ENCODE results near the gene CA5A. TPM values are rescaled to one million over a fixed set of nuclear protein-coding genes. Genes with fewer than 3 reads are reported as not detected.

CA5A gene
- total and polyA plus RNA-seq, 2 of the 13 experiments (the other 11 are each of a cell fraction or from before 2014, with no cell fraction given): 66.8 to 106 TPM

GRCh38 chr16:87869061-87869878 is 67.1 kb downstream of the CA5A start, which contains the start of gene SLC7A5 (continued):
- TF ChIP-seq MIER3 (CRISPR knock-in tag; IDR thresholded peaks at IDR 0.05; ENCODE audit: borderline replicate concordance) (peak; percentile 28; the same call in 1 of the 2 replicates), ZNF570 (CRISPR knock-in tag; IDR thresholded peaks at IDR 0.05; ENCODE audit: borderline replicate concordance) (peak; percentile 72; the same call in 1 of the 2 replicates), ZNF563 (CRISPR knock-in tag; IDR thresholded peaks at IDR 0.05) (peak; percentile 96), REXO4 (CRISPR knock-in tag; IDR thresholded peaks at IDR 0.05; ENCODE audit: borderline replicate concordance) (peak; percentile 93), EEA1 (CRISPR knock-in tag; IDR thresholded peaks at IDR 0.05; ENCODE audit: borderline replicate concordance) (0 out of 2 replicates have a peak, but pooled peaks have one; percentile 80), MTERF4 (CRISPR knock-in tag; IDR thresholded peaks at IDR 0.05) (peak; percentile 80; the same call in 1 of the 2 replicates), RXRB (CRISPR knock-in tag; IDR thresholded peaks at IDR 0.05; ENCODE audit: borderline replicate concordance) (peak; percentile 38; the same call in 1 of the 2 replicates), THAP8 (CRISPR knock-in tag; IDR thresholded peaks at IDR 0.05; ENCODE audit: borderline replicate concordance) (0 out of 2 replicates have a peak, but pooled peaks have one; percentile 68), ZNF788 (CRISPR knock-in tag; IDR thresholded peaks at IDR 0.05; ENCODE audit: borderline replicate concordance) (peak; percentile 65; the same call in 1 of the 2 replicates), HOXA9 (CRISPR knock-in tag; IDR thresholded peaks at IDR 0.05; ENCODE audit: borderline replicate concordance) (peak; percentile 96), SIX4 (CRISPR knock-in tag; IDR thresholded peaks at IDR 0.05) (peak; percentile 29; the same call in 1 of the 2 replicates), KAT7 (CRISPR knock-in tag; IDR thresholded peaks at IDR 0.05; ENCODE audit: borderline replicate concordance) (peak; percentile 96), AHR (CRISPR knock-in tag; IDR thresholded peaks at IDR 0.05) (peak; percentile 77; the same call in 1 of the 2 replicates), HES4 (CRISPR knock-in tag; IDR thresholded peaks at IDR 0.05; ENCODE audit: borderline replicate concordance) (peak; percentile 98), ERF (CRISPR knock-in tag; IDR thresholded peaks at IDR 0.05) (peak; percentile 61), NKX3-1 (CRISPR knock-in tag; IDR thresholded peaks at IDR 0.05) (peak; percentile 90; the same call in 1 of the 2 replicates), ZFP41 (CRISPR knock-in tag; IDR thresholded peaks at IDR 0.05; ENCODE audit: borderline replicate concordance) (peak; percentile 90; the same call in 1 of the 2 replicates), TMF1 (CRISPR knock-in tag; IDR thresholded peaks at IDR 0.05; ENCODE audit: low read depth) (peak; percentile 96; the same call in 1 of the 2 replicates), ZNF724P (CRISPR knock-in tag; IDR thresholded peaks at IDR 0.05; ENCODE audit: borderline replicate concordance) (peak; percentile 92; the same call in 1 of the 2 replicates)
- TF ChIP-seq, protein P1, sequence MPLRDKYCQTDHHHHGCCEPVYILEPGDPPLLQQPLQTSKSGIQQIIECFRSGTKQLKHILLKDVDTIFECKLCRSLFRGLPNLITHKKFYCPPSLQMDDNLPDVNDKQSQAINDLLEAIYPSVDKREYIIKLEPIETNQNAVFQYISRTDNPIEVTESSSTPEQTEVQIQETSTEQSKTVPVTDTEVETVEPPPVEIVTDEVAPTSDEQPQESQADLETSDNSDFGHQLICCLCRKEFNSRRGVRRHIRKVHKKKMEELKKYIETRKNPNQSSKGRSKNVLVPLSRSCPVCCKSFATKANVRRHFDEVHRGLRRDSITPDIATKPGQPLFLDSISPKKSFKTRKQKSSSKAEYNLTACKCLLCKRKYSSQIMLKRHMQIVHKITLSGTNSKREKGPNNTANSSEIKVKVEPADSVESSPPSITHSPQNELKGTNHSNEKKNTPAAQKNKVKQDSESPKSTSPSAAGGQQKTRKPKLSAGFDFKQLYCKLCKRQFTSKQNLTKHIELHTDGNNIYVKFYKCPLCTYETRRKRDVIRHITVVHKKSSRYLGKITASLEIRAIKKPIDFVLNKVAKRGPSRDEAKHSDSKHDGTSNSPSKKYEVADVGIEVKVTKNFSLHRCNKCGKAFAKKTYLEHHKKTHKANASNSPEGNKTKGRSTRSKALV (CRISPR knock-in tag; IDR thresholded peaks at IDR 0.05): peak; percentile 32; the same call in 1 of the 2 replicates
- TF ChIP-seq, protein P2, sequence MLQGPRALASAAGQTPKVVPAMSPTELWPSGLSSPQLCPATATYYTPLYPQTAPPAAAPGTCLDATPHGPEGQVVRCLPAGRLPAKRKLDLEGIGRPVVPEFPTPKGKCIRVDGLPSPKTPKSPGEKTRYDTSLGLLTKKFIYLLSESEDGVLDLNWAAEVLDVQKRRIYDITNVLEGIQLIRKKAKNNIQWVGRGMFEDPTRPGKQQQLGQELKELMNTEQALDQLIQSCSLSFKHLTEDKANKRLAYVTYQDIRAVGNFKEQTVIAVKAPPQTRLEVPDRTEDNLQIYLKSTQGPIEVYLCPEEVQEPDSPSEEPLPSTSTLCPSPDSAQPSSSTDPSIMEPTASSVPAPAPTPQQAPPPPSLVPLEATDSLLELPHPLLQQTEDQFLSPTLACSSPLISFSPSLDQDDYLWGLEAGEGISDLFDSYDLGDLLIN (CRISPR knock-in tag; IDR thresholded peaks at IDR 0.05; ENCODE audit: borderline replicate concordance): 0 out of 2 replicates have a peak, but pooled peaks have one; percentile 8
- TF ChIP-seq, protein P3, sequence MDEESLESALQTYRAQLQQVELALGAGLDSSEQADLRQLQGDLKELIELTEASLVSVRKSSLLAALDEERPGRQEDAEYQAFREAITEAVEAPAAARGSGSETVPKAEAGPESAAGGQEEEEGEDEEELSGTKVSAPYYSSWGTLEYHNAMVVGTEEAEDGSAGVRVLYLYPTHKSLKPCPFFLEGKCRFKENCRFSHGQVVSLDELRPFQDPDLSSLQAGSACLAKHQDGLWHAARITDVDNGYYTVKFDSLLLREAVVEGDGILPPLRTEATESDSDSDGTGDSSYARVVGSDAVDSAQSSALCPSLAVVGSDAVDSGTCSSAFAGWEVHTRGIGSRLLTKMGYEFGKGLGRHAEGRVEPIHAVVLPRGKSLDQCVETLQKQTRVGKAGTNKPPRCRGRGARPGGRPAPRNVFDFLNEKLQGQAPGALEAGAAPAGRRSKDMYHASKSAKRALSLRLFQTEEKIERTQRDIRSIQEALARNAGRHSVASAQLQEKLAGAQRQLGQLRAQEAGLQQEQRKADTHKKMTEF (CRISPR knock-in tag; IDR thresholded peaks at IDR 0.05): peak; percentile 60; the same call in 1 of the 2 replicates
